OCI-LY3 (cell line): ENCODE results near the gene COQ8A.

Experiments
- H2AFZ ChIP-seq: fragments of 200-600, 300-600 bp; shearing (Covaris generic); 2 replicates; pipeline ENCODE4 v1.6.0; 2014; ENCODE audit warnings: antibody characterized with exemption, low read depth, low read length
- H3K27ac ChIP-seq: fragments of 200-600, 300-600 bp; sonication (generic); 2 replicates; pipeline ENCODE4 v1.5.1; 2014; ENCODE audit warnings: mild to moderate bottlenecking, low read length, moderate library complexity, mixed read lengths
- H3K27me3 ChIP-seq: fragments of 200-600, 300-600 bp; sonication (generic); 2 replicates; pipeline ENCODE4 v1.6.1; 2014; ENCODE audit warnings: low read depth, low read length, mixed read lengths
- H3K36me3 ChIP-seq: fragments of 200-600, 300-600 bp; sonication (generic); replicated peaks from 2 replicates; pipeline ENCODE3; 2014; ENCODE audit warnings: low read depth, low read length, mixed read lengths
- H3K4me1 ChIP-seq: fragments of 300-600, 200-600 bp; sonication (generic); 2 replicates; pipeline ENCODE4 v1.6.1; 2014; ENCODE audit warnings: low read length, mixed read lengths
- H3K4me2 ChIP-seq: fragments of 200-600, 300-600 bp; sonication (generic); 2 replicates; pipeline ENCODE4 v1.6.1; 2014; ENCODE audit warnings: low read length, mixed read lengths
- H3K4me3 ChIP-seq: fragments of 300-600, 200-600 bp; sonication (generic); 2 replicates; pipeline ENCODE4 v1.5.1; 2014; ENCODE audit warnings: antibody characterized with exemption, mild to moderate bottlenecking, low read length, moderate library complexity
- H3K79me2 ChIP-seq: fragments of 300-600, 200-600 bp; shearing (Covaris generic); 2 replicates; pipeline ENCODE4 v1.6.1; 2014; ENCODE audit warnings: mild to moderate bottlenecking, low read length, mixed read lengths
- H3K9ac ChIP-seq: fragments of 300-600, 200-600 bp; shearing (Covaris generic); 2 replicates; pipeline ENCODE4 v1.6.0; 2014; ENCODE audit warnings: mild to moderate bottlenecking, low read length, moderate library complexity
- H3K9me3 ChIP-seq: fragments of 200-600, 300-600 bp; shearing (Covaris generic); 2 replicates; pipeline ENCODE4 v1.6.1; 2014; ENCODE audit warnings: low read length, mixed read lengths; ENCODE audit not compliant: insufficient read depth
- H4K20me1 ChIP-seq: fragments of 200-600, 300-600 bp; sonication (generic); 2 replicates; pipeline ENCODE4 v1.6.1; 2016; ENCODE audit warnings: low read length, mixed read lengths; ENCODE audit not compliant: insufficient read depth
- EZH2phosphoT487 ChIP-seq: fragments of 200-600 bp; shearing (Covaris generic); IDR thresholded peaks from 2 replicates; pipeline ENCODE4 v1.6.1; 2018; ENCODE audit warnings: antibody characterized with exemption, mixed run types, low read depth
- TF ChIP-seq, protein P1 (sequence below): fragments of 200-600, 300-600 bp; sonication (generic); IDR thresholded peaks from 2 replicates; pipeline ENCODE4 v1.5.1; 2014; ENCODE audit warnings: antibody characterized with exemption, low read length, low read depth

COQ8A gene

DNA sequence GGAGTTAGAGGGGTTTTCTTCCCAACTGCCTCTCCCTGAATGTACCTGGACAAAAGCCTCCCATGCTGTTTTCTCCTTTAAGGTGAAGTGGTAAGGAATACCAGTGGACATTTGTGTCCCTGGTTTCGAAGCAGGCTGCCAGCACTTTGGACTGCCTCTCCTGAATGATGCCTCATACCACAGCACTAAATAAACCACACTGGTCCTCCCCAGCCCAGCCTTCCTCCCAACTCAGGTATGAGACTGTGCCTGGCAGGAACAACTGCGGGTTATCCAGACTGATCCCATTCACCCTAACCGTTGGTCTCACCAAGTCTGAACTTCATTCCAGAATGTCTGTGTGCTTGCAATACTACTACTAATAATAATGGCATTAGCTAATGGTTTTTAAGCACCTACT is 9.3 kb downstream of the COQ8A start:
- Histone ChIP-seq H3K4me1 (no peaks in the 10 kb centered on the region), H3K4me2 (no peak overlapping the region), H2AFZ (no peak overlapping the region), H3K4me3 (no peak overlapping the region), H4K20me1 (peaks cover 21% of the 10 kb centered on the region), H3K79me2 (peaks cover 67% of the 10 kb centered on the region), H3K9ac (no peak overlapping the region), H3K9me3 (no peaks in the 10 kb centered on the region), H3K27me3 (no peaks in the 10 kb centered on the region), H3K36me3 (no peaks in the 10 kb centered on the region), H3K27ac (no peak overlapping the region)
- TF ChIP-seq, protein P1, sequence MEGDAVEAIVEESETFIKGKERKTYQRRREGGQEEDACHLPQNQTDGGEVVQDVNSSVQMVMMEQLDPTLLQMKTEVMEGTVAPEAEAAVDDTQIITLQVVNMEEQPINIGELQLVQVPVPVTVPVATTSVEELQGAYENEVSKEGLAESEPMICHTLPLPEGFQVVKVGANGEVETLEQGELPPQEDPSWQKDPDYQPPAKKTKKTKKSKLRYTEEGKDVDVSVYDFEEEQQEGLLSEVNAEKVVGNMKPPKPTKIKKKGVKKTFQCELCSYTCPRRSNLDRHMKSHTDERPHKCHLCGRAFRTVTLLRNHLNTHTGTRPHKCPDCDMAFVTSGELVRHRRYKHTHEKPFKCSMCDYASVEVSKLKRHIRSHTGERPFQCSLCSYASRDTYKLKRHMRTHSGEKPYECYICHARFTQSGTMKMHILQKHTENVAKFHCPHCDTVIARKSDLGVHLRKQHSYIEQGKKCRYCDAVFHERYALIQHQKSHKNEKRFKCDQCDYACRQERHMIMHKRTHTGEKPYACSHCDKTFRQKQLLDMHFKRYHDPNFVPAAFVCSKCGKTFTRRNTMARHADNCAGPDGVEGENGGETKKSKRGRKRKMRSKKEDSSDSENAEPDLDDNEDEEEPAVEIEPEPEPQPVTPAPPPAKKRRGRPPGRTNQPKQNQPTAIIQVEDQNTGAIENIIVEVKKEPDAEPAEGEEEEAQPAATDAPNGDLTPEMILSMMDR, result no peak
- no peak for TF ChIP-seq EZH2phosphoT487

DNA sequence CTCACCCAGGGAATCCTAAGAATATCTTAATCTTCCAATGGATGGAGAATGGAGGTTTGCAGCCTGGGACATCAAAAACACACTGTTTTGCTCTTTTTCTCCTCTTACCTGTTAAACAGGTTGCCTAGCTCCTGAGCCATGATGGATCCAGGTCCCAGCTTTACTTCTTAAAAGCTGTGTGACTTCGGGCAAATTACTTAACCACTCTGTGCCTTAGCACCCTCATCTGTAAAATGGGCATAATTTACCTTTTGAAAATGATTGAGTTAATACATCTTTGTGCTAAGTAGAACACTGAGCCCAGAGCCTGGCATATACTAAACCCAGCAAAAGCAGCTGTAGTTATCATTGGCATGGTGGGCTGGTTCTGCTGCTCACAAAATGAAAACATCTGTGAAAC is 10.2 kb downstream of the COQ8A start:
- H3K9ac ChIP-seq, result no peak overlapping the region
- no peak overlapping the region for H3K27ac ChIP-seq
- no peak overlapping the region for H3K4me3 ChIP-seq
- H3K27me3 ChIP-seq, result no peaks in the 10 kb centered on the region
- peaks cover 67% of the 10 kb centered on the region for H3K79me2 ChIP-seq
- peaks cover 20% of the 10 kb centered on the region for H4K20me1 ChIP-seq
- H2AFZ ChIP-seq, result no peak overlapping the region
- TF ChIP-seq, protein P1, result no peak
- no peak for TF ChIP-seq EZH2phosphoT487
- no peaks in the 10 kb centered on the region for H3K9me3 ChIP-seq
- no peaks in the 10 kb centered on the region for H3K4me1 ChIP-seq
- H3K4me2 ChIP-seq, result no peak overlapping the region
- no peaks in the 10 kb centered on the region for H3K36me3 ChIP-seq

GRCh38 chr1:226950871-226951270 is 10.8 kb downstream of the COQ8A start:
- H3K79me2 ChIP-seq, result peaks cover 62% of the 10 kb centered on the region
- no peak overlapping the region for H3K4me2 ChIP-seq
- no peaks in the 10 kb centered on the region for H3K9me3 ChIP-seq
- peaks cover 15% of the 10 kb centered on the region for H4K20me1 ChIP-seq
- no peaks in the 10 kb centered on the region for H3K36me3 ChIP-seq
- H3K4me3 ChIP-seq, result no peak overlapping the region
- no peak overlapping the region for H3K27ac ChIP-seq
- H3K4me1 ChIP-seq, result no peaks in the 10 kb centered on the region
- H2AFZ ChIP-seq, result no peak overlapping the region
- no peak overlapping the region for H3K9ac ChIP-seq
- no peaks in the 10 kb centered on the region for H3K27me3 ChIP-seq
- TF ChIP-seq, protein P1, result no peak
- TF ChIP-seq EZH2phosphoT487, result no peak

GRCh38 chr1:226951286-226952117 is 11.4 kb downstream of the COQ8A start:
- Histone ChIP-seq H3K4me2 (no peak overlapping the region), H4K20me1 (peaks cover 15% of the 10 kb centered on the region), H3K36me3 (no peaks in the 10 kb centered on the region), H3K9me3 (no peaks in the 10 kb centered on the region), H3K27me3 (no peaks in the 10 kb centered on the region), H2AFZ (no peak overlapping the region), H3K9ac (no peak overlapping the region), H3K27ac (no peak overlapping the region), H3K79me2 (peaks cover 55% of the 10 kb centered on the region), H3K4me3 (no peak overlapping the region), H3K4me1 (no peaks in the 10 kb centered on the region)
- TF ChIP-seq, protein P1, result no peak
- TF ChIP-seq EZH2phosphoT487, result no peak
